ENCODE data around the gene ATXN7L1. TPM values are rescaled to one million over a fixed set of nuclear protein-coding genes. Genes with fewer than 3 reads are reported as not detected.

The ATXN7L1 gene
- total RNA-seq, 2 donors from 2014 or later, result 12.6 to 28.1 TPM

GRCh38 chr7:105779856-105780780 is 96.3 kb downstream of the ATXN7L1 start:
- DNase-seq (ENCODE audit: low spot score), result no peak
- no peaks in the 10 kb centered on the region for H3K9me3 ChIP-seq
- H3K27me3 ChIP-seq (replicated peaks; ENCODE audit: insufficient read depth), result no peaks in the 10 kb centered on the region
- no peaks in the 10 kb centered on the region for H3K36me3 ChIP-seq
- TF ChIP-seq CTCF (IDR thresholded peaks at IDR 0.05), result no peak
- no peak for TF ChIP-seq POLR2AphosphoS5 (IDR thresholded peaks at IDR 0.05)
- no peak for TF ChIP-seq POLR2A (IDR thresholded peaks at IDR 0.05)
- no peak overlapping the region for H3K27ac ChIP-seq
- WGBS, result 76% methylated on average over 4 of the region's 4 CpGs
- intact Hi-C loops (cut with DNase I), result no loop called here
- no peaks in the 10 kb centered on the region for H3K4me1 ChIP-seq (replicated peaks)
- no peak overlapping the region for H3K4me3 ChIP-seq

- Histone ChIP-seq H3K27me3 (replicated peaks; ENCODE audit: insufficient read depth) (no peaks in the 10 kb centered on the region), H3K9me3 (no peaks in the 10 kb centered on the region), H3K27ac (no peak overlapping the region), H3K36me3 (no peaks in the 10 kb centered on the region), H3K4me1 (replicated peaks) (no peaks in the 10 kb centered on the region), H3K4me3 (no peak overlapping the region)
- intact Hi-C loops (cut with DNase I), result no loop called here
- no peak for DNase-seq (ENCODE audit: low spot score)
- no peak for TF ChIP-seq CTCF (IDR thresholded peaks at IDR 0.05)
- TF ChIP-seq POLR2A (IDR thresholded peaks at IDR 0.05), result no peak
- no peak for TF ChIP-seq POLR2AphosphoS5 (IDR thresholded peaks at IDR 0.05)
- 81% methylated on average over 3 of the region's 3 CpGs for WGBS
Observed at GRCh38 chr7:105778956-105779355, 97.4 kb downstream of the ATXN7L1 start.

GRCh38 chr7:105776986-105777910 is 99.2 kb downstream of the ATXN7L1 start:
- TF ChIP-seq POLR2A (IDR thresholded peaks at IDR 0.05) (no peak), CTCF (IDR thresholded peaks at IDR 0.05) (no peak), POLR2AphosphoS5 (IDR thresholded peaks at IDR 0.05) (no peak)
- no peak for DNase-seq (ENCODE audit: low spot score)
- intact Hi-C loops (cut with DNase I), result no loop called here
- H3K4me1 ChIP-seq (replicated peaks), result no peaks in the 10 kb centered on the region
- WGBS, result 80% methylated on average over 11 of the region's 11 CpGs
- no peaks in the 10 kb centered on the region for H3K27me3 ChIP-seq (replicated peaks; ENCODE audit: insufficient read depth)
- no peaks in the 10 kb centered on the region for H3K9me3 ChIP-seq
- H3K4me3 ChIP-seq, result no peak overlapping the region
- H3K27ac ChIP-seq, result no peak overlapping the region
- H3K36me3 ChIP-seq, result no peaks in the 10 kb centered on the region

- DNase-seq (ENCODE audit: low spot score), result no peak
- H3K9me3 ChIP-seq, result no peaks in the 10 kb centered on the region
- intact Hi-C loops (cut with DNase I), result no loop called here
- WGBS, result 73% methylated on average over 6 of the region's 6 CpGs
- no peak for TF ChIP-seq CTCF (IDR thresholded peaks at IDR 0.05)
- TF ChIP-seq POLR2A (IDR thresholded peaks at IDR 0.05), result no peak
- no peak for TF ChIP-seq POLR2AphosphoS5 (IDR thresholded peaks at IDR 0.05)
- H3K27me3 ChIP-seq (replicated peaks; ENCODE audit: insufficient read depth), result no peaks in the 10 kb centered on the region
- H3K4me1 ChIP-seq (replicated peaks), result no peaks in the 10 kb centered on the region
- H3K4me3 ChIP-seq, result no peak overlapping the region
- H3K36me3 ChIP-seq, result no peaks in the 10 kb centered on the region
- no peak overlapping the region for H3K27ac ChIP-seq
Observed at GRCh38 chr7:105776068-105776790, 100.2 kb downstream of the ATXN7L1 start.

Measured in prostate gland (tissue), 2 donors.